ENCODE results near the gene CGNL1.

DNA sequence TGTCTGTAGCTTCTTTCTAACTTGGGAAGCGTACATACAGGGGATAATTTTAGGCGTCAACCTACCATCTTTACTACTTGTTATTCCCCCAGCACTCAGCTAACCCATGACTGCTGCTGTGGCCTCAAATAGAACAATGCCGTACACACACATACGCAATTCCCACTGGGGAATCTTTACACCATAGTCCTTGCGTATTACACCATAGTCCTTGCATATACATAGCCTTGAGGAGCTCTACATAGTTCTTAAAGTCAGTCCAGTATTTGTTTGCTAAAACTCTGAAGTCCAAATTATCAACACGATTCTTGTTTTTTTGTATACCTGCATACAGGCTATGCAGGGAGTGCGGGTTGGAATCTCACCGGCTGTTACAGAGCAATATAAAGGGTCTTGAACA is 67.2 kb downstream of the CGNL1 start:
- TF ChIP-seq, protein P1, sequence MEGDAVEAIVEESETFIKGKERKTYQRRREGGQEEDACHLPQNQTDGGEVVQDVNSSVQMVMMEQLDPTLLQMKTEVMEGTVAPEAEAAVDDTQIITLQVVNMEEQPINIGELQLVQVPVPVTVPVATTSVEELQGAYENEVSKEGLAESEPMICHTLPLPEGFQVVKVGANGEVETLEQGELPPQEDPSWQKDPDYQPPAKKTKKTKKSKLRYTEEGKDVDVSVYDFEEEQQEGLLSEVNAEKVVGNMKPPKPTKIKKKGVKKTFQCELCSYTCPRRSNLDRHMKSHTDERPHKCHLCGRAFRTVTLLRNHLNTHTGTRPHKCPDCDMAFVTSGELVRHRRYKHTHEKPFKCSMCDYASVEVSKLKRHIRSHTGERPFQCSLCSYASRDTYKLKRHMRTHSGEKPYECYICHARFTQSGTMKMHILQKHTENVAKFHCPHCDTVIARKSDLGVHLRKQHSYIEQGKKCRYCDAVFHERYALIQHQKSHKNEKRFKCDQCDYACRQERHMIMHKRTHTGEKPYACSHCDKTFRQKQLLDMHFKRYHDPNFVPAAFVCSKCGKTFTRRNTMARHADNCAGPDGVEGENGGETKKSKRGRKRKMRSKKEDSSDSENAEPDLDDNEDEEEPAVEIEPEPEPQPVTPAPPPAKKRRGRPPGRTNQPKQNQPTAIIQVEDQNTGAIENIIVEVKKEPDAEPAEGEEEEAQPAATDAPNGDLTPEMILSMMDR (conservative IDR thresholded peaks at IDR 0.05; ENCODE audit: low read length), result no peak
- TF ChIP-seq EZH2phosphoT487 (IDR thresholded peaks at IDR 0.05; ENCODE audit: borderline replicate concordance), result no peak

All from Loucy (cell line).